ENCODE results near the gene TRHDE.

- no peak for TF ChIP-seq GLIS3 (CRISPR knock-in tag; IDR thresholded peaks at IDR 0.05)
- no peak for TF ChIP-seq CSRNP3 (CRISPR knock-in tag; IDR thresholded peaks at IDR 0.05)
- no peak for TF ChIP-seq ZNF70 (CRISPR knock-in tag; IDR thresholded peaks at IDR 0.05)
- no peak for TF ChIP-seq PATZ1 (CRISPR knock-in tag; IDR thresholded peaks at IDR 0.05; ENCODE audit: borderline replicate concordance)
- TF ChIP-seq POU6F1 (CRISPR knock-in tag; IDR thresholded peaks at IDR 0.05; ENCODE audit: borderline replicate concordance, low read depth), result no peak
- TF ChIP-seq TOX (CRISPR knock-in tag; IDR thresholded peaks at IDR 0.05; ENCODE audit: borderline replicate concordance), result no peak
- TF ChIP-seq ZFP3 (CRISPR knock-in tag; IDR thresholded peaks at IDR 0.05), result no peak
- TF ChIP-seq ZC3H10 (CRISPR knock-in tag; IDR thresholded peaks at IDR 0.05), result no peak
- no peak for TF ChIP-seq CREB5 (CRISPR knock-in tag; IDR thresholded peaks at IDR 0.05; ENCODE audit: low read depth)
- TF ChIP-seq ARNTL (CRISPR knock-in tag; IDR thresholded peaks at IDR 0.05; ENCODE audit: borderline replicate concordance, low read depth), result no peak
- no peak for TF ChIP-seq ZNF8 (CRISPR knock-in tag; IDR thresholded peaks at IDR 0.05)
- TF ChIP-seq RARB (CRISPR knock-in tag; IDR thresholded peaks at IDR 0.05), result no peak
These were observed 23.6 kb downstream of the TRHDE start for GRCh38 chr12:72295744-72296143.
